ENCODE measurements around the gene ERP44.
"Not testable (repeated sequence)": the region's sequence is repeated elsewhere in the genome, so short reads cannot be mapped to it uniquely, and the experiment has no call there.

GRCh38 chr9:100145167-100145934, 46.6 kb upstream of the ERP44 start:
- TF ChIP-seq YY1 (IDR thresholded peaks at IDR 0.05; ENCODE audit: insufficient read depth, insufficient read length); ZNF274 (IDR thresholded peaks at IDR 0.05; ENCODE audit: low read depth, low read length): not testable (repeated sequence)

Measured in NT2/D1 (cell line).